ENCODE measurements around the gene DACT2.
"Not testable (repeated sequence)": the region's sequence is repeated elsewhere in the genome, so short reads cannot be mapped to it uniquely, and the experiment has no call there.

The DACT2 gene

DNA sequence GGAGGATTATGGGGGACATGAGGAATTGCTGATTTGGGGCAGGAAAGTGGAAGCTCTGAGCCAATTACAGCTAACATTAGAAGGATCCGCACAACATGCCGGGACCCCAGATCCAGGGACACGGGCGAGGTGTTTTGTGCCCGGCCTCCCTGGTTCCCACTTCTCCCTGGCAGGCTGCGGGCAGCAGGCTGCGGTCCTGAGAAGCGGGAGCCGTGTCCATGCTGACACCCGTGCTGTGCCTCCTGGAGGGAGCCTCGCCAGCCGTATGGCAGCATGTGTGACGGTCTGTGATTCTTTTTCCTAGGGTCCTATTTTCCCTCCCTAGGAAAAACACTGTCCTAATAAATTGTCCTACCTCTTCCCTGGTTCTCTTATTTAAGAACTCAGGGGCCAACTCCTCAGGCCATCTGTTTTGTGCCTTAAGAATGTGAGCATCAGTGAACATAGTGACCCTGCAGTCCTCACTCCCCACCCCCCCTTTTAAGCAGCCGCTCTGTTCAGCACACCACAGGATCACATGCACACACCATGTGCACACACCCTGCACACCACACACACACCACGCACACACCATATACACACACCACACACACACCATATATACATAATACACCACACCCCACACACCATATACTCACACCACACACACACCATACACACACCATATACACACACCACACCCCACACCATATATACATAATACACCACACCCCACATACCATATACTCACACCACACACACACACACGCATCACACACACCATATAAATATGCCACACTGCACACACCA, 49.9 kb downstream of the DACT2 start:
- TF ChIP-seq CTCF (IDR thresholded peaks at IDR 0.05) = no peak
- no peak overlapping the region for H3K9ac ChIP-seq
- no peak overlapping the region for H3K27ac ChIP-seq
- H3K27me3 ChIP-seq (ENCODE audit: control insufficient read depth, insufficient read depth, low read length) = no peaks in the 10 kb centered on the region
- no peak overlapping the region for H3K4me2 ChIP-seq (ENCODE audit: low read length)
- no peaks in the 10 kb centered on the region for H3K9me3 ChIP-seq (ENCODE audit: control insufficient read depth, low read length)
- H3K4me3 ChIP-seq (ENCODE audit: low read depth, low read length) = no peak overlapping the region
- H3K36me3 ChIP-seq (ENCODE audit: control insufficient read depth, insufficient read depth, low read length) = no peaks in the 10 kb centered on the region
- no peaks in the 10 kb centered on the region for H3K79me2 ChIP-seq
- H3K4me1 ChIP-seq = no peaks in the 10 kb centered on the region
- H2AFZ ChIP-seq = no peak overlapping the region

GRCh38 chr6:168268755-168269154, 50.8 kb downstream of the DACT2 start:
- no peak for TF ChIP-seq CTCF (IDR thresholded peaks at IDR 0.05)
- Histone ChIP-seq H3K4me3 (ENCODE audit: low read depth, low read length) (no peak overlapping the region), H3K9me3 (ENCODE audit: control insufficient read depth, low read length) (no peaks in the 10 kb centered on the region), H2AFZ (no peak overlapping the region), H3K27me3 (ENCODE audit: control insufficient read depth, insufficient read depth, low read length) (no peaks in the 10 kb centered on the region), H3K9ac (no peak overlapping the region), H3K4me2 (ENCODE audit: low read length) (no peak overlapping the region), H3K27ac (no peak overlapping the region), H3K4me1 (no peaks in the 10 kb centered on the region), H3K36me3 (ENCODE audit: control insufficient read depth, insufficient read depth, low read length) (no peaks in the 10 kb centered on the region), H3K79me2 (no peaks in the 10 kb centered on the region)

GRCh38 chr6:168267779-168268178, 51.8 kb downstream of the DACT2 start:
- H3K79me2 ChIP-seq; H3K27me3 ChIP-seq (ENCODE audit: control insufficient read depth, insufficient read depth, low read length); H3K4me3 ChIP-seq (ENCODE audit: low read depth, low read length); H3K9ac ChIP-seq; H3K9me3 ChIP-seq (ENCODE audit: control insufficient read depth, low read length); H3K36me3 ChIP-seq (ENCODE audit: control insufficient read depth, insufficient read depth, low read length); H2AFZ ChIP-seq; H3K4me2 ChIP-seq (ENCODE audit: low read length); H3K4me1 ChIP-seq; H3K27ac ChIP-seq: not testable (repeated sequence)

DNA sequence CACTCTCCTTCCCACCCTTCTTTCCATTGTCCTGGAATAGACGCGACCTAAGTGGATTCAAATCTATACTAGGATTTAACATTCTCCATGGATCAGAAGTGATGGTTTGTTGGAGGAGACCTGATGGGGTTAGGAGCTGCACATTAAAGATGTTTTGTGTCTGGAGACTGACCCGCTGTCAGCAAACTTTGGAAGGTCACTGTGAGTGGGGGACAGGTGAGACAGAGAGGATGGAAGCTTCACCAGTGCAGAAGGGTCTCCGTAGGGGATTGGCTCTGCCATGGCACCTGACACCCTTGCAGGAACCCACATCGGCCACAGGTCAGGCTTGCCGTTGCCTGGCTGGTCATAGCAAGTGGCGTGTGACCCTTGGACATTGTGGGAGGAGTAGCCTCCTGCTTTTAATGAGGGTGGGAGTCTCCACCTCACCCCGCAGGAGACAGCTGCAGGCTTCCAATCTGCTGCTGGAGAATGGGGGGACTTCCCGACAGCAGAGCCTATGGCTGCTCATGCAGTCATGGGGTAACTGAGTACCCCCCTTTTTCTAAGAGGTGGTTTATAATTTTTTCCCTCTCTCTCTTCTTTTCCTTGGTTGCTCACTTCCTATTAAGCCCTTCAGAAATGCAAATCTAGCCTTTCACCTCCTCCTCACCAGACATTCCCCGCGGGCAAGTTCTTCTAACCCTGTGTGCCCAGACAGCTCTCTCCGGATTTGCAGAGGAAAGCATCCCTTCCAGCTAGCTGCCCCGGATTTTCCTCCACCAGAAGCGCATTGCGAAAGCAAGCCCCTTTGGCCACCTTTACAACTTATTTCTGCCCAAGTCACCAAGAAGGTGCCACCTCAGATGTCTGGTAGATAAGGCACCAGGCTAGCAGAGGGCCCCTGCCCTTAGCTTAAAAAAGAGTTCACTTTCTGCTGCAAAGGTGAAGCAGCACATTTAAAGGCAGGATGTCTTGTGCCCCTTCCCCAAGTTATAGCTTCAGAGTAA, 53.5 kb downstream of the DACT2 start:
- H3K27me3 ChIP-seq (ENCODE audit: control insufficient read depth, insufficient read depth, low read length) = no peaks in the 10 kb centered on the region
- H3K4me2 ChIP-seq (ENCODE audit: low read length) = no peak overlapping the region
- H3K79me2 ChIP-seq = no peaks in the 10 kb centered on the region
- no peak overlapping the region for H2AFZ ChIP-seq
- H3K36me3 ChIP-seq (ENCODE audit: control insufficient read depth, insufficient read depth, low read length) = no peaks in the 10 kb centered on the region
- no peak overlapping the region for H3K9ac ChIP-seq
- TF ChIP-seq CTCF (IDR thresholded peaks at IDR 0.05) = no peak
- no peak overlapping the region for H3K4me3 ChIP-seq (ENCODE audit: low read depth, low read length)
- no peaks in the 10 kb centered on the region for H3K9me3 ChIP-seq (ENCODE audit: control insufficient read depth, low read length)
- no peaks in the 10 kb centered on the region for H3K4me1 ChIP-seq
- no peak overlapping the region for H3K27ac ChIP-seq

DNA sequence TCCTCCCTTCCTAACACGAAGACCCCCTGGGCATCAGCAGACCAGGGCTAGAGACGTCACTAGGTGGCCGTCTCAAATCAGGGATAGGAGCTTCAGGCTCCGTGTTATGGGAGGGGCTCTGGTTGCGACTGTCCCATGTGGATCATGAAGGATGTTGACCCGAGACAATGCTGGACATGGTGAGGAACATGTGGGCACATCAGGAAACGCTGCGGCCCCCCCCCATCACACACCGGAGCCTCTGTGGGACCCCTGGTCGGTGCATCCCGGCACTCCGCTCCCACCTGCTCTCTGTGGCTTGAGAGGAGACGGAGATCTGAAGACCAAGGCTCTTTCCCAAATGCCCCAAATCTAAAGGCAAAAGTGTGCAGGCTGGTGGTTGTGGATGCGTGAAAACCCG, 54.2 kb downstream of the DACT2 start:
- Histone ChIP-seq H3K36me3 (ENCODE audit: control insufficient read depth, insufficient read depth, low read length) (no peaks in the 10 kb centered on the region), H3K9ac (no peak overlapping the region), H3K4me1 (no peaks in the 10 kb centered on the region), H3K4me3 (ENCODE audit: low read depth, low read length) (no peak overlapping the region), H3K27me3 (ENCODE audit: control insufficient read depth, insufficient read depth, low read length) (no peaks in the 10 kb centered on the region), H2AFZ (no peak overlapping the region), H3K9me3 (ENCODE audit: control insufficient read depth, low read length) (no peaks in the 10 kb centered on the region), H3K4me2 (ENCODE audit: low read length) (no peak overlapping the region), H3K79me2 (no peaks in the 10 kb centered on the region), H3K27ac (no peak overlapping the region)
- no peak for TF ChIP-seq CTCF (IDR thresholded peaks at IDR 0.05)

Data from parathyroid adenoma (tissue), 2 donors.